SU-DHL-6 (cell line): ENCODE measurements around the gene FCHSD1.

Experiments
- H2AFZ ChIP-seq: fragments of 200-600 bp; sonication (generic); 2 replicates; pipeline ENCODE4 v1.6.1; 2014; ENCODE audit warnings: low read depth, mild to moderate bottlenecking, moderate library complexity, mixed read lengths, antibody characterized with exemption, low read length; ENCODE audit not compliant: severe bottlenecking
- H3F3A ChIP-seq: fragments of 200-600 bp; shearing (Covaris generic); 2 replicates; pipeline ENCODE4 v1.6.0; 2016; ENCODE audit warnings: antibody characterized with exemption, mild to moderate bottlenecking; ENCODE audit not compliant: insufficient read depth
- H3K27ac ChIP-seq: fragments of 200-600 bp; sonication (generic); 2 replicates; pipeline ENCODE4 v1.5.1; 2016; ENCODE audit warnings: low read depth, mild to moderate bottlenecking, low read length, moderate library complexity, mixed read lengths
- H3K27me3 ChIP-seq: fragments of 200-600 bp; sonication (generic), shearing (Covaris generic); 2 replicates; pipeline ENCODE4 v1.6.0; 2014; ENCODE audit warnings: mild to moderate bottlenecking, low read length
- H3K36me3 ChIP-seq: fragments of 200-600 bp; sonication (generic); 2 replicates; pipeline ENCODE4 v1.6.1; 2014; ENCODE audit warnings: mild to moderate bottlenecking, low read length, mixed read lengths
- H3K4me2 ChIP-seq: fragments of 300-600, 200-600 bp; shearing (Covaris generic), sonication (generic); 2 replicates; pipeline ENCODE4 v1.6.0; 2014; ENCODE audit warnings: low read length, low read depth, mild to moderate bottlenecking; ENCODE audit not compliant: poor library complexity, severe bottlenecking
- H3K4me3 ChIP-seq: fragments of 200-600 bp; sonication (generic); 2 replicates; pipeline ENCODE4 v1.5.1; 2014; ENCODE audit warnings: antibody characterized with exemption, low read length, mild to moderate bottlenecking, mixed read lengths; ENCODE audit not compliant: insufficient read depth, poor library complexity, severe bottlenecking
- H3K79me2 ChIP-seq: fragments of 200-600 bp; sonication (generic); 2 replicates; pipeline ENCODE4 v1.6.1; 2014; ENCODE audit warnings: mild to moderate bottlenecking, low read length, moderate library complexity; ENCODE audit not compliant: insufficient read depth
- H3K9ac ChIP-seq: fragments of 200-600 bp; sonication (generic); 2 replicates; pipeline ENCODE4 v1.7.0; 2014; ENCODE audit warnings: mild to moderate bottlenecking, low read length
- H3K9me2 ChIP-seq: fragments of 200-600 bp; sonication (generic); replicated peaks from 2 replicates; pipeline ENCODE4 v1.6.1; 2014; ENCODE audit warnings: low read length; ENCODE audit not compliant: insufficient read depth
- H3K9me3 ChIP-seq: fragments of 200-600 bp; sonication (generic); 2 replicates; pipeline ENCODE4 v1.6.1; 2014; ENCODE audit warnings: low read length, mixed read lengths; ENCODE audit not compliant: insufficient read depth
- H4K20me1 ChIP-seq: fragments of 200-600 bp; sonication (generic); 2 replicates; pipeline ENCODE4 v1.6.1; 2014; ENCODE audit warnings: low read depth, mild to moderate bottlenecking, antibody characterized with exemption, low read length, moderate library complexity, mixed read lengths
- EZH2phosphoT487 ChIP-seq: fragments of 200-600 bp; sonication (generic), shearing (Covaris generic); conservative IDR thresholded peaks from 2 replicates; pipeline ENCODE4 v1.6.1; 2018; ENCODE audit warnings: mild to moderate bottlenecking, antibody characterized with exemption, low read length, moderate library complexity, mixed read lengths
- TF ChIP-seq, protein P1 (sequence below): fragments of 200-600 bp; sonication (generic); IDR thresholded peaks from one replicate; pipeline ENCODE4 v1.5.1; 2017; ENCODE audit warnings: antibody characterized with exemption, mild to moderate bottlenecking, low read length, moderate library complexity; ENCODE audit not compliant: insufficient read depth, poor library complexity, severe bottlenecking

FCHSD1 gene

DNA sequence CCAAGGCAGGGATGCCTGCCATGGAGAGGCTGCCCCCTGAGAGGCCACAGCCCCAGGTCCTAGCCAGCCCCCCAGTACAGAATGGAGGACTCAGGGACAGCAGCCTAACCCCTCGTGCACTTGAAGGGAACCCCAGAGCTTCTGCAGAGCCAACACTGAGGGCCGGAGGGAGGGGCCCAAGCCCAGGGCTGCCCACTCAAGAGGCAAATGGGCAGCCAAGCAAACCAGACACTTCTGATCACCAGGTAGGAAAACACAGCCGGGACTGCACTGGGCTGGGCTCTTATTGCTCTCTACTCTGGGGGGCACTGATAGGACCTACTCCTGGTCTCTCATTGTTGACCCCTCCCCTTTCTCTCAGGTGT is 11.2 kb downstream of the FCHSD1 start:
- Histone ChIP-seq H3K79me2 (peaks cover 25% of the 10 kb centered on the region), H3K36me3 (no peaks in the 10 kb centered on the region; the same call in 1 of the 2 replicates), H3K4me3 (no peak overlapping the region), H3K27me3 (no peaks in the 10 kb centered on the region), H3K27ac (no peak overlapping the region), H3K9me3 (no peaks in the 10 kb centered on the region), H3K9ac (no peak overlapping the region), H2AFZ (no peak overlapping the region), H3K4me2 (no peak overlapping the region), H3K9me2 (no peaks in the 10 kb centered on the region), H4K20me1 (peaks cover 11% of the 10 kb centered on the region; the same call in 1 of the 2 replicates), H3F3A (peaks cover 12% of the 10 kb centered on the region)
- TF ChIP-seq, protein P1, sequence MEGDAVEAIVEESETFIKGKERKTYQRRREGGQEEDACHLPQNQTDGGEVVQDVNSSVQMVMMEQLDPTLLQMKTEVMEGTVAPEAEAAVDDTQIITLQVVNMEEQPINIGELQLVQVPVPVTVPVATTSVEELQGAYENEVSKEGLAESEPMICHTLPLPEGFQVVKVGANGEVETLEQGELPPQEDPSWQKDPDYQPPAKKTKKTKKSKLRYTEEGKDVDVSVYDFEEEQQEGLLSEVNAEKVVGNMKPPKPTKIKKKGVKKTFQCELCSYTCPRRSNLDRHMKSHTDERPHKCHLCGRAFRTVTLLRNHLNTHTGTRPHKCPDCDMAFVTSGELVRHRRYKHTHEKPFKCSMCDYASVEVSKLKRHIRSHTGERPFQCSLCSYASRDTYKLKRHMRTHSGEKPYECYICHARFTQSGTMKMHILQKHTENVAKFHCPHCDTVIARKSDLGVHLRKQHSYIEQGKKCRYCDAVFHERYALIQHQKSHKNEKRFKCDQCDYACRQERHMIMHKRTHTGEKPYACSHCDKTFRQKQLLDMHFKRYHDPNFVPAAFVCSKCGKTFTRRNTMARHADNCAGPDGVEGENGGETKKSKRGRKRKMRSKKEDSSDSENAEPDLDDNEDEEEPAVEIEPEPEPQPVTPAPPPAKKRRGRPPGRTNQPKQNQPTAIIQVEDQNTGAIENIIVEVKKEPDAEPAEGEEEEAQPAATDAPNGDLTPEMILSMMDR = no peak
- TF ChIP-seq EZH2phosphoT487 = no peak

- Histone ChIP-seq H3K79me2 (peaks cover 31% of the 10 kb centered on the region), H3K36me3 (no peaks in the 10 kb centered on the region; the same call in 1 of the 2 replicates), H3K27ac (no peak overlapping the region)
These were observed 11.7 kb downstream of the FCHSD1 start for GRCh38 chr5:141639357-141640050.

DNA sequence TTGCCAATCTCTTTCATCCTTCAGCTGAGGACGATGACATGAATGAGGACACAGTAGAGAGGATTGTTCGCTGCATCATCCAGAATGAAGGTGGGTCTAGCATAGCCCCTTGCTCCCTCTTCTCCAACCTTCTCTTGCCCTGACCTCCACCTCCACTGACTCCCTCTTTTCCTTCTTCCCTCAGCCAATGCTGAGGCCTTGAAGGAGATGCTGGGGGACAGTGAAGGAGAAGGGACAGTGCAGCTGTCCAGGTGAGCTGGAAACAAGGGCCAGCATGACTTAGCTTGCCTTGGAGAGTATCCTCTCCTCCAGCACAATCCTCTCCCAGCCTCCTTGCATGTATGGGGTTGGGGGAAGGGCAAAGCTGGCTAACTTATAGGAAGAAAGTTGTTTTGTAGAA is 12.4 kb downstream of the FCHSD1 start:
- H3K27me3 ChIP-seq = no peaks in the 10 kb centered on the region
- no peaks in the 10 kb centered on the region; the same call in 1 of the 2 replicates for H3K36me3 ChIP-seq
- peak overlapping the region; percentile 82 for H3K27ac ChIP-seq
- H3K79me2 ChIP-seq = peaks cover 38% of the 10 kb centered on the region
- TF ChIP-seq, protein P1 = no peak
- no peak for TF ChIP-seq EZH2phosphoT487
- peak overlapping the region; percentile 71 for H3K4me2 ChIP-seq
- no peaks in the 10 kb centered on the region for H3K9me3 ChIP-seq
- H3K9me2 ChIP-seq = no peaks in the 10 kb centered on the region
- peaks cover 12% of the 10 kb centered on the region for H3F3A ChIP-seq
- peak overlapping the region; percentile 97 for H3K4me3 ChIP-seq
- H4K20me1 ChIP-seq = peaks cover 12% of the 10 kb centered on the region; the same call in 1 of the 2 replicates
- peak overlapping the region; percentile 94; the same call in 1 of the 2 replicates for H3K9ac ChIP-seq
- no peak overlapping the region for H2AFZ ChIP-seq

More at GRCh38 chr5:141639357-141640050, 11.7 kb downstream of the FCHSD1 start:
- Histone ChIP-seq H3K27me3 (no peaks in the 10 kb centered on the region), H3K4me3 (no peak overlapping the region), H3K4me2 (no peak overlapping the region), H3K9ac (no peak overlapping the region), H2AFZ (no peak overlapping the region), H3F3A (peaks cover 12% of the 10 kb centered on the region), H4K20me1 (peaks cover 12% of the 10 kb centered on the region; the same call in 1 of the 2 replicates), H3K9me3 (no peaks in the 10 kb centered on the region), H3K9me2 (no peaks in the 10 kb centered on the region)
- TF ChIP-seq EZH2phosphoT487 = no peak
- TF ChIP-seq, protein P1 = no peak
